NCI-H1694 (cell line): ENCODE data around the gene FAM174B.

Experiments
- DNase-seq: peaks from one replicate; lab custom pipeline; 2025; lab: John Stamatoyannopoulos, UW

The FAM174B gene

GRCh38 chr15:92599394-92599970 lies 56.1 kb downstream of the FAM174B start:
- no peak for DNase-seq

GRCh38 chr15:92597548-92597947 lies 58.0 kb downstream of the FAM174B start:
- DNase-seq: no peak

- DNase-seq: no peak
These were observed 59.0 kb downstream of the FAM174B start for GRCh38 chr15:92596623-92597022.

GRCh38 chr15:92595506-92596381 lies 59.8 kb downstream of the FAM174B start:
- DNase-seq: no peak

- no peak for DNase-seq
These were observed 64.3 kb downstream of the FAM174B start for GRCh38 chr15:92591275-92591674.

GRCh38 chr15:92586966-92587365 lies 68.6 kb downstream of the FAM174B start:
- DNase-seq: no peak

- DNase-seq: no peak
These were observed 69.1 kb downstream of the FAM174B start for GRCh38 chr15:92586383-92586942.

- no peak for DNase-seq
These were observed 71.5 kb downstream of the FAM174B start for GRCh38 chr15:92584105-92584504.

GRCh38 chr15:92583096-92584034 lies 72.2 kb downstream of the FAM174B start:
- DNase-seq: no peak

GRCh38 chr15:92582206-92582605 lies 73.4 kb downstream of the FAM174B start:
- no peak for DNase-seq

GRCh38 chr15:92580933-92581445 lies 74.6 kb downstream of the FAM174B start:
- DNase-seq: no peak

GRCh38 chr15:92580521-92580920 lies 75.1 kb downstream of the FAM174B start:
- no peak for DNase-seq

- DNase-seq: no peak
These were observed 75.6 kb downstream of the FAM174B start for GRCh38 chr15:92579931-92580470.

GRCh38 chr15:92579486-92579885 lies 76.1 kb downstream of the FAM174B start:
- DNase-seq: no peak

- DNase-seq: no peak
These were observed 77.3 kb downstream of the FAM174B start for GRCh38 chr15:92578096-92578835.

- DNase-seq: no peak
These were observed 78.9 kb downstream of the FAM174B start for GRCh38 chr15:92576597-92577200.

GRCh38 chr15:92574566-92574965 lies 81.0 kb downstream of the FAM174B start:
- no peak for DNase-seq

- DNase-seq: no peak
These were observed 81.4 kb downstream of the FAM174B start for GRCh38 chr15:92574161-92574560.

- no peak for DNase-seq
These were observed 83.8 kb downstream of the FAM174B start for GRCh38 chr15:92571824-92572223.

GRCh38 chr15:92570391-92570790 lies 85.2 kb downstream of the FAM174B start:
- DNase-seq: no peak
